HEK293T (cell line): Measurements from ENCODE around the gene ZMIZ1.

ENCODE experiments used
- CTCF ChIA-PET: fragments of 350-600 bp; formaldehyde crosslinking; extraction: SDS; loops from one replicate; lab custom pipeline; 2021; ENCODE audit warnings: antibody characterized with exemption, inconsistent platforms; lab: Yijun Ruan, JAX
- POLR2A ChIA-PET: fragments of 350-600 bp; formaldehyde crosslinking; extraction: SDS; loops from one replicate; lab custom pipeline; 2020; ENCODE audit warnings: antibody characterized with exemption, inconsistent platforms; lab: Yijun Ruan, JAX
- DNase-seq: peaks from one replicate; pipeline ENCODE4 v3.0.0; 2012; ENCODE audit warnings: mixed read lengths; ENCODE audit errors: extremely low spot score
- ARNT ChIP-seq: fragments of 450-650 bp; IDR thresholded peaks from 2 replicates; pipeline ENCODE4 v1.6.1; 2017; ENCODE audit warnings: mild to moderate bottlenecking
- BHLHE40 ChIP-seq: fragments of 450-650 bp; IDR thresholded peaks from 2 replicates; pipeline ENCODE4 v1.6.1; 2016; ENCODE audit warnings: mild to moderate bottlenecking, moderate library complexity, borderline replicate concordance
- CTBP1 ChIP-seq: fragments of 450-650 bp; IDR thresholded peaks from 2 replicates; pipeline ENCODE4 v1.6.1; 2016; ENCODE audit warnings: borderline replicate concordance
- ELF4 ChIP-seq: fragments of 450-650 bp; IDR thresholded peaks from 2 replicates; pipeline ENCODE4 v1.6.1; 2017; ENCODE audit warnings: antibody characterized with exemption
- FOXA1 ChIP-seq: fragments of 450-650 bp; IDR thresholded peaks from 2 replicates; pipeline ENCODE4 v1.6.1; 2016; ENCODE audit warnings: mild to moderate bottlenecking
- FOXK2 ChIP-seq: fragments of 450-650 bp; IDR thresholded peaks from 2 replicates; pipeline ENCODE4 v1.6.1; 2016; ENCODE audit warnings: mild to moderate bottlenecking
- FOXM1 ChIP-seq: fragments of 450-650 bp; IDR thresholded peaks from 2 replicates; pipeline ENCODE4 v1.6.1; 2017; ENCODE audit warnings: mild to moderate bottlenecking, borderline replicate concordance
- HDGF ChIP-seq: fragments of 450-650 bp; IDR thresholded peaks from 2 replicates; pipeline ENCODE4 v1.6.1; 2017; ENCODE audit warnings: antibody characterized with exemption, borderline replicate concordance
- L3MBTL2 ChIP-seq: fragments of 450-650 bp; conservative IDR thresholded peaks from 2 replicates; pipeline ENCODE4 v1.6.1; 2016; ENCODE audit warnings: mild to moderate bottlenecking
- LEF1 ChIP-seq: fragments of 450-650 bp; IDR thresholded peaks from 2 replicates; pipeline ENCODE4 v1.6.1; 2017; ENCODE audit warnings: mild to moderate bottlenecking, borderline replicate concordance
- NFRKB ChIP-seq: fragments of 450-650 bp; IDR thresholded peaks from 2 replicates; pipeline ENCODE4 v1.6.1; 2016; ENCODE audit warnings: mild to moderate bottlenecking, moderate library complexity
- SP1 ChIP-seq: fragments of 450-650 bp; IDR thresholded peaks from 2 replicates; pipeline ENCODE4 v1.6.1; 2017
- SUZ12 ChIP-seq: fragments of 450-650 bp; IDR thresholded peaks from 2 replicates; pipeline ENCODE4 v1.6.1; 2016; ENCODE audit warnings: mild to moderate bottlenecking
- TARDBP ChIP-seq: fragments of 450-650 bp; IDR thresholded peaks from 2 replicates; pipeline ENCODE4 v1.6.1; 2016
- ZNF384 ChIP-seq: fragments of 450-650 bp; IDR thresholded peaks from 2 replicates; pipeline ENCODE4 v1.6.1; 2016
- TF ChIP-seq, protein P1 (sequence below): fragments of 450-650 bp; IDR thresholded peaks from 2 replicates; pipeline ENCODE4 v1.6.1; 2016

ZMIZ1 gene

DNA sequence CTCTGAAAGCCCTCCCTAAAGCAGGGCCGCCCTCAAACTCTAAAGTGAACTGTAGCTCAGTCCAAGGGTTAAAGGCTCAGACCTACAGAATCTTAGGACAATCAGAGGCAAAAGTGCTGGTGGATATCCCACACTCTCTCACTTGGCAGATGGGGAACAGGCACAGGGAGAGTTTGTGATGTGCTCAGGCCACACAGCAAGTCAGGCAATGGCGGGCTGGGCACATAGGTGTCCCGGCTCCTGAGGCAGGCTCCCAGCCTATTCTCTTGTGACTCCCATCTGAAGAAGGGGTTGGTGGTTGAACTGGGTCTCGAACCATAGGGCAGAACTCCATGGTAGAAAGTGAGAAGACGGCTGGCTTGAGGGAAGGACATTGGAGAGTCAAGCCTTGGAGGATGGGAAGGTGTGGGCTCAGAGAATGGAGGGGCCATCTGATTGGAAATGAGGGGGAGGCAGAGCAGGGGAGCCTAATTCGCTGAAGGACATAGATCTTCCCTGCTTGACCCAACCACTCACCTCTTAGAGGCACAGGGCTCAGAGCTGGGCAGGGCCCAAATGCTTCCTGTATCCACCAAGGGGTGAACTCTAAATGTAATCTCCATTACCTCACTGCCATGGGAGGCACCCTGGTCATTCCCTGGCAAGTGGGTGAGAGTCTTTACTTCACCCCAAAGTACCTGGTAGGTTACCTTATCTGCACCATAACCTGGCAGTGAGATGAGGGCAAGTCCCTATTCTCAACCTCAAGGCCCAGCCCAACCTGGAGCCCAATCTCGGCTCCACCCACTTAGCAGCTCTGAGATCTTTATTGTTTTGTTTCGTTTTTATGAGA, 4.9 kb upstream of the ZMIZ1 start:
- no peak for DNase-seq
- ChIA-PET CTCF (interaction anchor here (1.3 kb wide), 1 partner anchor 131 kb away, joined by 4 read pairs; no protein-coding TSS in a partner anchor), POLR2A (no interaction called here)
- TF ChIP-seq NFRKB, result no peak
- no peak for TF ChIP-seq L3MBTL2
- TF ChIP-seq FOXK2, result no peak
- TF ChIP-seq FOXM1, result no peak

DNA sequence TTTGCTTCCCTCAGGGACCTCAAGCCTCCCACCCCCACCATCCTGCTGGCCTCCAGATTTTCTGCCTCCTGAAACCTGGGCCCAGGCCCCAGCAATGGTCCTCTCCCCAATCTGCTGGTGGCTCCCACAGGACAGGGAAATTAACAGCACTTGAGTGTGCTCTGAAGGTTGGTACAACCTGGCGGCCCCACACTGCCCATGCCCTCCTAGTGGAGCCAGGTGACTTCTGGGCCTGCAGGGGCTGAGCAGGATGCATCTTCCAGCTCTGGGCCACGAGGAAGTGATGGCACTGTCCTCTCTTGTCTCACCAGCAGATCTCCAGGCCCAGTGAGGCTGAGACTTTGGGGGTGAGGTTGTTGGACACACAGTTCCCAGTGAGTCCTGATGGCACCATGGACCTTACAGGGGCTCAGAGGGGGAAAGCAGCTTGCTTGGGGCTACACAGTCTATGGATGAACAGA, 3.6 kb upstream of the ZMIZ1 start:
- no peak for TF ChIP-seq L3MBTL2
- no peak for TF ChIP-seq BHLHE40
- no peak for TF ChIP-seq CTBP1
- TF ChIP-seq FOXA1, result no peak
- no peak for TF ChIP-seq HDGF
- ChIA-PET CTCF (no interaction called here), POLR2A (no interaction called here)
- DNase-seq, result no peak

DNA sequence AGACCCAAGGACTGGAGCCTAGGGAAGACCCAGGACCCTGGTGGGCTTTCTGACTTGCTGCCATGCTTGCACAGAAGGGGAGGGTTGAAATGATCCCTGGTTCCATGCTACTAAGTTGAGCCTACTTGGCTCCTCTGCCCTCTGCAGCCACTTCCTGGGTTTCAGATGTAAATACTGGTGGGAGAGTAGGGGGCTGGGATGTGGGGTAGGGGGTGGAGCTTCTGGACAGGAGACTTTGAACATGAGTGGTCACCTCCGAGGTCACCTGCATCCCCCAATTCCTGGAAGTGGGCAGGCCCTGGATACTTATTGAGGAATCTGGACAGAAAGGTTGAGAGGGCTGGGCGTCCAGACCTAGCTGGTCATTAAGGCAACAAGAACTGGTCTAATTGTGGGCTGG, 2.9 kb upstream of the ZMIZ1 start:
- no peak for TF ChIP-seq ZNF384
- TF ChIP-seq SUZ12, result no peak
- TF ChIP-seq LEF1, result no peak
- TF ChIP-seq FOXA1, result no peak
- no peak for TF ChIP-seq HDGF
- no peak for TF ChIP-seq CTBP1
- TF ChIP-seq L3MBTL2, result no peak
- TF ChIP-seq, protein P1, sequence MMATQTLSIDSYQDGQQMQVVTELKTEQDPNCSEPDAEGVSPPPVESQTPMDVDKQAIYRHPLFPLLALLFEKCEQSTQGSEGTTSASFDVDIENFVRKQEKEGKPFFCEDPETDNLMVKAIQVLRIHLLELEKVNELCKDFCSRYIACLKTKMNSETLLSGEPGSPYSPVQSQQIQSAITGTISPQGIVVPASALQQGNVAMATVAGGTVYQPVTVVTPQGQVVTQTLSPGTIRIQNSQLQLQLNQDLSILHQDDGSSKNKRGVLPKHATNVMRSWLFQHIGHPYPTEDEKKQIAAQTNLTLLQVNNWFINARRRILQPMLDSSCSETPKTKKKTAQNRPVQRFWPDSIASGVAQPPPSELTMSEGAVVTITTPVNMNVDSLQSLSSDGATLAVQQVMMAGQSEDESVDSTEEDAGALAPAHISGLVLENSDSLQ, result no peak
- TF ChIP-seq BHLHE40, result no peak
- no peak for TF ChIP-seq NFRKB
- TF ChIP-seq ELF4, result no peak
- TF ChIP-seq ARNT, result no peak
- no peak for TF ChIP-seq TARDBP
- no peak for TF ChIP-seq FOXM1
- TF ChIP-seq SP1, result no peak
- ChIA-PET CTCF (interaction anchor here (1.7 kb wide), 1 partner anchor 129 kb away, joined by 4 read pairs; no protein-coding TSS in a partner anchor), POLR2A (no interaction called here)
- no peak for DNase-seq

DNA sequence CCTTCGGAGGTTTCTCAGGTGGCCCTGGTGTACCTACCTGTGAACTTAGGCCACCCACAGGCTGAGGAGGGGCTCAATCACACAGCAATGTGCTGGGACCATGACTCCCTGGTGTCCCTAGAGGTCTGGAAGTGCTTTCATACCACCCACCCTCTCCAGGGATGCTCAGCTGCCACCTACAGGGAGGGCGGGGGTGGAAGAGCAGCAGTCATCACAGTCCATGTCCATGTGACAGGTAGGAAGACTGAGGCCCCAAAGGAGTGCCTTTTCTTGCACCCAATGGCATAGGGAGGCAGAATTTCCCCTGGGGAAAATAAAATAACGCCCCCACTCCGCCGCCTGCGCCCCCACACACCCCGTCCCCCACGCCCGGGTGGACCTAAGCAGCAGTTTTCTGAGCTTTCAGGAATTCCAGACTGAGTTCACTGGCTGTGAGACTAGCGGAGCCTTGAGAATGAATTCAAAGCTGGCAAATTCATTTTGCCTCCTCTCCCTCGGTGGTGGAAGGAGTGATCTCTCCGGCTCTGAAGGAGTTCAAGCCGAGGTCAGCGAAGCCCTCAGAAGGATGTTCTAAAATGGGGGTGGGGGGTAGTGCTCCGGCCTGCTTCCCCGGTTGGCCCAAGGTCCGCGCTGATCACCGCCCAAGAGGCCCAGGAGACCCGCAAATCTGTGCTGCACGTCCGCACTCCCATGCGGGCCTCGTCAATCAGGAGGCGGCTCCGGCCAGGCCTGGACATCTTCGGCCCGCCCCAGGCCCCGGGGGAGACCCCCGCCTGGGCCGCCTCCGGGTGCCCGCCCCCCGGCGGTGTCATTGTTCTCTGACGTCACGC, 2.1 kb upstream of the ZMIZ1 start:
- POLR2A ChIA-PET, result interaction anchor here (0.7 to 1.7 kb wide), 2 partner anchors 92 to 93 kb away, joined by 5 read pairs; no protein-coding TSS in a partner anchor
- peak; percentile 30 for DNase-seq
- CTCF ChIA-PET, result interaction anchor here (1.7 kb wide), 1 partner anchor 128 kb away, joined by 4 read pairs; no protein-coding TSS in a partner anchor
- TF ChIP-seq TARDBP (no peak), FOXM1 (no peak), ZNF384 (no peak), CTBP1 (no peak), HDGF (no peak), SUZ12 (no peak), LEF1 (no peak), NFRKB (no peak), FOXA1 (no peak), SP1 (no peak), BHLHE40 (no peak), ELF4 (no peak), L3MBTL2 (no peak), FOXK2 (no peak), ARNT (no peak)
- TF ChIP-seq, protein P1, result no peak

DNA sequence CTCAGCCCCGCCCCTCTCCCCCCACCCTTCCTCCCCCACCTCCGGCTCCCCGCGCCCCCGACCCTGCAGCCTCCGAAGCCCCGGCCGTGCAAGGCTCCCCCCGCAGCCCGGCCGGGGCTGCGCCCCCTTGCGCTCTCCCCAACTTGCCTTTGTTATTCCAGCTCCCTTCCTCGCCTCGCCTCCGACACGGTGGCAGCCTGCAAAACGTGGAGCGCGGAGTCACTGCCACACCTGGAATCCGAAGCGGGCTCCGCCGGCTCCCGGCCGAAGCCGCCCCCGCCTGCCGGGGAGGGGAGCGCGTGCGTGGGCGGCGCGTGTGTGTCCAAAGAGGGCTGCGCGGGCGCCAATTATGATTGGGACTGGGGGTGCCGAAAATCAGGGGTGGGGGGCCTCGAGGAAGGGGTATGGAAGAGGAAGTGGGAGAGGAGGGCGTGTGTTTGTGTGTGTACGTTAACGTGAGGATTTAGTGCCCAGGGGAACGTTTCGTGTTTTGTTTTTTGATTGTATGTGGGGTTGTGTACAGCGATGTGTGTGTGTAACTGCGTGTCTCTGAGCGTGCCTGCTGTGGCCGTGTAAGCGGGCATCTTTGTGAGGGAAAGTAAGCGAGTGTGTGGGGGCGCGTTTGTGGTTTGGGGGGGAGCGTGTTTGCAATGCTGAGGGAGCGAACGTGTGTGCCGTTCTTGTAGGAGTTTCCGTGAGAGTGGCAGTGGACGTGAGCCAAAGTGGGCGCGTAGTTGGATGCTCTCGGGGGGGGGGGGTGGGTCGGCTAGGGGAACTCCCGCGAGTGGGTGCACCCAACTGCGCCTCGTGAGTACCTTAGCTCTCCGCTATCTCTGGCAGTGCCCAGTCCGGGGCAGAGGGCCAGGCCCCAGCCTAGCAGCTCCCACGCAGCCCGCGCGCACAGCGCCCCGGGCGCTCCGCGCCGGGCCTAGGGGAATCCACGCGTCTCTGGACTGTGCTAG, 1.2 kb upstream of the ZMIZ1 start:
- ChIA-PET CTCF (interaction anchor here (1.7 kb wide), 1 partner anchor 127 kb away, joined by 4 read pairs; no protein-coding TSS in a partner anchor), POLR2A (interaction anchor here (0.7 to 1.7 kb wide), 2 partner anchors 93 to 94 kb away, joined by 5 read pairs; no protein-coding TSS in a partner anchor)
- TF ChIP-seq LEF1 (no peak), L3MBTL2 (peak; percentile 83), CTBP1 (peak; percentile 61; the same call in 1 of the 2 replicates), FOXM1 (peak; percentile 71; the same call in 1 of the 2 replicates), TARDBP (peak; percentile 83)
- peak; percentile 80 for DNase-seq
